Measurements from ENCODE around the gene SLC31A1.

DNA sequence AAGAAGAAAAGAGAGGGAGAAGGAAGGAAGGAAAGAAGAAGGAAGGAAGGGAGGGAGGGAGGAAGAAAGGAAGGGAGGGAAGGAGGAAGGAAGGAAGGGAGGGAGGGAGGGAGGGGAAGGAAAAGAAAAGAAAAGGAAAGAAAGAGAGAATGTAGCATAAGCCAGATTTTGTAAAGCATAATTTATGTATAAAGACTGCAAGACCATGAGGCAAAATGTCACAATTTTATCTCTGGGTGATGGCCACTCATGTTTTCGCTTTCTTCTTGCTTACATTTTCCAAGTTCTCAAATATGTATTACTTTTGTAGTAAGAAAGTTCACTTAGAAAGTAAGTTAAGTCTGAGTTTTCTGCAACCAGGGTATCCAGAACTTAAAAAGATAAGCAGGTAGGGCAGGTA, 85.2 kb downstream of the SLC31A1 start:
- TF ChIP-seq POLR2A (IDR thresholded peaks at IDR 0.05; ENCODE audit: low read depth, low read length): no peak
- TF ChIP-seq, protein P1, sequence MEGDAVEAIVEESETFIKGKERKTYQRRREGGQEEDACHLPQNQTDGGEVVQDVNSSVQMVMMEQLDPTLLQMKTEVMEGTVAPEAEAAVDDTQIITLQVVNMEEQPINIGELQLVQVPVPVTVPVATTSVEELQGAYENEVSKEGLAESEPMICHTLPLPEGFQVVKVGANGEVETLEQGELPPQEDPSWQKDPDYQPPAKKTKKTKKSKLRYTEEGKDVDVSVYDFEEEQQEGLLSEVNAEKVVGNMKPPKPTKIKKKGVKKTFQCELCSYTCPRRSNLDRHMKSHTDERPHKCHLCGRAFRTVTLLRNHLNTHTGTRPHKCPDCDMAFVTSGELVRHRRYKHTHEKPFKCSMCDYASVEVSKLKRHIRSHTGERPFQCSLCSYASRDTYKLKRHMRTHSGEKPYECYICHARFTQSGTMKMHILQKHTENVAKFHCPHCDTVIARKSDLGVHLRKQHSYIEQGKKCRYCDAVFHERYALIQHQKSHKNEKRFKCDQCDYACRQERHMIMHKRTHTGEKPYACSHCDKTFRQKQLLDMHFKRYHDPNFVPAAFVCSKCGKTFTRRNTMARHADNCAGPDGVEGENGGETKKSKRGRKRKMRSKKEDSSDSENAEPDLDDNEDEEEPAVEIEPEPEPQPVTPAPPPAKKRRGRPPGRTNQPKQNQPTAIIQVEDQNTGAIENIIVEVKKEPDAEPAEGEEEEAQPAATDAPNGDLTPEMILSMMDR (IDR thresholded peaks at IDR 0.05; ENCODE audit: extremely low read depth in 1 of 2, insufficient read depth in 1 of 2, low read depth in 1 of 2, low read length in 2 of 2): no peak
- TF ChIP-seq POLR2AphosphoS5 (IDR thresholded peaks at IDR 0.05; ENCODE audit: insufficient read depth, low read depth, low read length): no peak
- no peak for TF ChIP-seq MYC (IDR thresholded peaks at IDR 0.05; ENCODE audit: low read depth, low read length)
- TF ChIP-seq, protein P2, sequence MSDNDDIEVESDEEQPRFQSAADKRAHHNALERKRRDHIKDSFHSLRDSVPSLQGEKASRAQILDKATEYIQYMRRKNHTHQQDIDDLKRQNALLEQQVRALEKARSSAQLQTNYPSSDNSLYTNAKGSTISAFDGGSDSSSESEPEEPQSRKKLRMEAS (IDR thresholded peaks at IDR 0.05; ENCODE audit: insufficient read depth, insufficient read length): no peak
- TF ChIP-seq EZH2 (IDR thresholded peaks at IDR 0.05; ENCODE audit: borderline replicate concordance, low read depth, low read length, severe bottlenecking): no peak
